Astrocyte (in vitro differentiated cells and primary cell): Measurements from ENCODE around the gene USP30.

Experiments used
- EZH2 ChIP-seq: IDR thresholded peaks from 2 replicates; pipeline ENCODE4 v1.6.1; 2012; ENCODE audit warnings: mild to moderate bottlenecking, low read length, inconsistent platforms; ENCODE audit not compliant: insufficient read depth
- TF ChIP-seq, protein P1 (sequence below): IDR thresholded peaks from 2 replicates; pipeline ENCODE4 v1.5.1; 2011; ENCODE audit warnings: low read depth, mild to moderate bottlenecking, inconsistent platforms, low read length, moderate library complexity; ENCODE audit not compliant: insufficient read depth

DNA sequence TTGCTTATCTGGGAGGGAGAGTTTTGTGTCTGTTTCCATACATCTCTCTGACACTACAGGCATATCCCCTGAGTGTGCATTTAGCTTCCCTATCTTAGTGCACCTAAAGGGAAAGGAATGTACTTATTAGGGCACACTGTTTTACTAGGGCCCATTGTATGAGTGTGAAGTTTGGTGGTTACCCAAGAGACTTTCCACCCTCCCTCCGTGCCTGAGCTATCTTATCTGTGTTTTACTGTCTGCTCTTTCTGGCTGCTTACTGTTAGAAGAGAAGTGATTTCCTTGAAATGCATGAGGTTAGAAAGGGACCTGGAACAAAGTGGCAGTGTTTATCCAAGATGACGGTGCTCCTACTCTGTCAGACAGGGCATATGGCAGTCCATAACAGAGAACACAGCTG is 23.0 kb upstream of the USP30 start:
- TF ChIP-seq EZH2 = no peak
- TF ChIP-seq, protein P1, sequence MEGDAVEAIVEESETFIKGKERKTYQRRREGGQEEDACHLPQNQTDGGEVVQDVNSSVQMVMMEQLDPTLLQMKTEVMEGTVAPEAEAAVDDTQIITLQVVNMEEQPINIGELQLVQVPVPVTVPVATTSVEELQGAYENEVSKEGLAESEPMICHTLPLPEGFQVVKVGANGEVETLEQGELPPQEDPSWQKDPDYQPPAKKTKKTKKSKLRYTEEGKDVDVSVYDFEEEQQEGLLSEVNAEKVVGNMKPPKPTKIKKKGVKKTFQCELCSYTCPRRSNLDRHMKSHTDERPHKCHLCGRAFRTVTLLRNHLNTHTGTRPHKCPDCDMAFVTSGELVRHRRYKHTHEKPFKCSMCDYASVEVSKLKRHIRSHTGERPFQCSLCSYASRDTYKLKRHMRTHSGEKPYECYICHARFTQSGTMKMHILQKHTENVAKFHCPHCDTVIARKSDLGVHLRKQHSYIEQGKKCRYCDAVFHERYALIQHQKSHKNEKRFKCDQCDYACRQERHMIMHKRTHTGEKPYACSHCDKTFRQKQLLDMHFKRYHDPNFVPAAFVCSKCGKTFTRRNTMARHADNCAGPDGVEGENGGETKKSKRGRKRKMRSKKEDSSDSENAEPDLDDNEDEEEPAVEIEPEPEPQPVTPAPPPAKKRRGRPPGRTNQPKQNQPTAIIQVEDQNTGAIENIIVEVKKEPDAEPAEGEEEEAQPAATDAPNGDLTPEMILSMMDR = no peak
